HEK293T (cell line): ENCODE results near the gene LIPK.

ENCODE experiments used
- CTCF ChIA-PET: fragments of 350-600 bp; formaldehyde crosslinking; extraction: SDS; loops from one replicate; lab custom pipeline; 2021; ENCODE audit warnings: antibody characterized with exemption, inconsistent platforms; lab: Yijun Ruan, JAX
- POLR2A ChIA-PET: fragments of 350-600 bp; formaldehyde crosslinking; extraction: SDS; loops from one replicate; lab custom pipeline; 2020; ENCODE audit warnings: antibody characterized with exemption, inconsistent platforms; lab: Yijun Ruan, JAX
- DNase-seq: peaks from one replicate; pipeline ENCODE4 v3.0.0; 2012; ENCODE audit warnings: mixed read lengths; ENCODE audit errors: extremely low spot score
- ARNT ChIP-seq: fragments of 450-650 bp; IDR thresholded peaks from 2 replicates; pipeline ENCODE4 v1.6.1; 2017; ENCODE audit warnings: mild to moderate bottlenecking
- BHLHE40 ChIP-seq: fragments of 450-650 bp; IDR thresholded peaks from 2 replicates; pipeline ENCODE4 v1.6.1; 2016; ENCODE audit warnings: mild to moderate bottlenecking, moderate library complexity, borderline replicate concordance
- CTBP1 ChIP-seq: fragments of 450-650 bp; IDR thresholded peaks from 2 replicates; pipeline ENCODE4 v1.6.1; 2016; ENCODE audit warnings: borderline replicate concordance
- ELF4 ChIP-seq: fragments of 450-650 bp; IDR thresholded peaks from 2 replicates; pipeline ENCODE4 v1.6.1; 2017; ENCODE audit warnings: antibody characterized with exemption
- FOXA1 ChIP-seq: fragments of 450-650 bp; IDR thresholded peaks from 2 replicates; pipeline ENCODE4 v1.6.1; 2016; ENCODE audit warnings: mild to moderate bottlenecking
- FOXK2 ChIP-seq: fragments of 450-650 bp; IDR thresholded peaks from 2 replicates; pipeline ENCODE4 v1.6.1; 2016; ENCODE audit warnings: mild to moderate bottlenecking
- FOXM1 ChIP-seq: fragments of 450-650 bp; IDR thresholded peaks from 2 replicates; pipeline ENCODE4 v1.6.1; 2017; ENCODE audit warnings: mild to moderate bottlenecking, borderline replicate concordance
- HDGF ChIP-seq: fragments of 450-650 bp; IDR thresholded peaks from 2 replicates; pipeline ENCODE4 v1.6.1; 2017; ENCODE audit warnings: antibody characterized with exemption, borderline replicate concordance
- L3MBTL2 ChIP-seq: fragments of 450-650 bp; conservative IDR thresholded peaks from 2 replicates; pipeline ENCODE4 v1.6.1; 2016; ENCODE audit warnings: mild to moderate bottlenecking
- LEF1 ChIP-seq: fragments of 450-650 bp; IDR thresholded peaks from 2 replicates; pipeline ENCODE4 v1.6.1; 2017; ENCODE audit warnings: mild to moderate bottlenecking, borderline replicate concordance
- NFRKB ChIP-seq: fragments of 450-650 bp; IDR thresholded peaks from 2 replicates; pipeline ENCODE4 v1.6.1; 2016; ENCODE audit warnings: mild to moderate bottlenecking, moderate library complexity
- SP1 ChIP-seq: fragments of 450-650 bp; IDR thresholded peaks from 2 replicates; pipeline ENCODE4 v1.6.1; 2017
- SUZ12 ChIP-seq: fragments of 450-650 bp; IDR thresholded peaks from 2 replicates; pipeline ENCODE4 v1.6.1; 2016; ENCODE audit warnings: mild to moderate bottlenecking
- TARDBP ChIP-seq: fragments of 450-650 bp; IDR thresholded peaks from 2 replicates; pipeline ENCODE4 v1.6.1; 2016
- ZNF384 ChIP-seq: fragments of 450-650 bp; IDR thresholded peaks from 2 replicates; pipeline ENCODE4 v1.6.1; 2016
- TF ChIP-seq, protein P1 (sequence below): fragments of 450-650 bp; IDR thresholded peaks from 2 replicates; pipeline ENCODE4 v1.6.1; 2016

Gene LIPK

DNA sequence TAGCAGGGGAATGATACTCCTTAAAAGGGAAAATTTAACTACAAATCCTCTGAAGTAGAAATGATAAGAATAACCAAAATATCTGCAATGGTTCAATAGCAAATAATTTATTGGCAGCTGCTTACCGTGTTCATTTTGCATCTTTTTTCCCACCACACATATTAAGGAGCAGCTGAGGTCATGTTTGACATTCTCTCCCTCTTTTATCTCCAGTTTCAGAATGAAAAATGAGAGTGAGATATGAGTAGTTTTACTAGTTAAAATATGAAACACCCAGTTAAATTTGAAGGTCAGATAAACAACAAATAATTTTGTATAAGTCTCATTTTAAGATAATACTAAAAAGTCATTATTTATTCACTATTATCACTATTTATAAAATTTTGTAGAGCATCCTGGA is 56.9 kb downstream of the LIPK start:
- TF ChIP-seq, protein P1, sequence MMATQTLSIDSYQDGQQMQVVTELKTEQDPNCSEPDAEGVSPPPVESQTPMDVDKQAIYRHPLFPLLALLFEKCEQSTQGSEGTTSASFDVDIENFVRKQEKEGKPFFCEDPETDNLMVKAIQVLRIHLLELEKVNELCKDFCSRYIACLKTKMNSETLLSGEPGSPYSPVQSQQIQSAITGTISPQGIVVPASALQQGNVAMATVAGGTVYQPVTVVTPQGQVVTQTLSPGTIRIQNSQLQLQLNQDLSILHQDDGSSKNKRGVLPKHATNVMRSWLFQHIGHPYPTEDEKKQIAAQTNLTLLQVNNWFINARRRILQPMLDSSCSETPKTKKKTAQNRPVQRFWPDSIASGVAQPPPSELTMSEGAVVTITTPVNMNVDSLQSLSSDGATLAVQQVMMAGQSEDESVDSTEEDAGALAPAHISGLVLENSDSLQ: no peak
- TF ChIP-seq CTBP1 (no peak), HDGF (no peak), NFRKB (no peak), LEF1 (no peak), SP1 (no peak), FOXA1 (no peak), FOXK2 (no peak), ZNF384 (no peak), SUZ12 (no peak), BHLHE40 (no peak)
- POLR2A ChIA-PET: no interaction called here
- DNase-seq: no peak
- CTCF ChIA-PET: no interaction called here

DNA sequence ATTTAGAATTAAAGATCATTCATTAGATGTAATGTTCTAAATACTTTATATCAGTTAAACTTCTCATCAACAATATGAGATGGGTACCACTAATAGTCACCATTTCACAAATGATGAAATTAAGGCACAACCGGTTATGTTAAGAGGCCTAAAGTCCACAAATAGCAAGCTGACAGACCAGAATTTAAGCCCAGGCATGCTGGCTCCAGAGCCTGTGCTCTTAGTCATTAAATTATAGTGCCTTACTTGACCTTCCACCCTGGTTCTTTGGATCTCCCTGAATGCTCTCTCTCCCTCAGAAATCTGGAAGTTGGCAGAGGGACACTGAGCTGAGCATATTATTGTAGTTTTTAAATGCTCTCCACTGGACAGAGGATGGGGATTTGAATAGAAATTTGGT is 57.4 kb downstream of the LIPK start:
- no peak for TF ChIP-seq SP1
- TF ChIP-seq HDGF: no peak
- no peak for TF ChIP-seq TARDBP
- TF ChIP-seq FOXK2: no peak
- ChIA-PET CTCF (no interaction called here), POLR2A (no interaction called here)
- DNase-seq: no peak

DNA sequence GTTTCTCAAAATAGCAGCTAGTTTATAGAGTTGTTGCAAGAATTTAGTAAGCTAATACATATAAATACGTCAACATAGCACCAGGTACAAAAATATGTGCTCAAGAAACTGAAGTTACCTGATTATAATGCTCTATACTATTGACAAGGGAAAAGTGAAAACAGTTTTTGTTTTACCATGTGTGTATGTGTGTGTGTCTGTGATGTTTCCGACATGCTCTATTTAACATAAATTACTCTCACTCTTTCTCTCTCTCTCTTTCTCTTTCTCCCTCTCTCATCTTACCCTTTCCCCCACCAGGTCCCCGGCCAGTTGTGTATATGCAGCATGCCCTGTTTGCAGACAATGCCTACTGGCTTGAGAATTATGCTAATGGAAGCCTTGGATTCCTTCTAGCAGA is 58.1 kb downstream of the LIPK start:
- DNase-seq: no peak
- ChIA-PET POLR2A (no interaction called here), CTCF (no interaction called here)
- TF ChIP-seq ZNF384: no peak
- TF ChIP-seq SP1: no peak
- no peak for TF ChIP-seq TARDBP
- TF ChIP-seq FOXA1: no peak
- no peak for TF ChIP-seq FOXK2
- no peak for TF ChIP-seq L3MBTL2
- no peak for TF ChIP-seq SUZ12
- TF ChIP-seq ELF4: no peak
- no peak for TF ChIP-seq NFRKB
- no peak for TF ChIP-seq BHLHE40
- TF ChIP-seq ARNT: no peak
- TF ChIP-seq LEF1: no peak

DNA sequence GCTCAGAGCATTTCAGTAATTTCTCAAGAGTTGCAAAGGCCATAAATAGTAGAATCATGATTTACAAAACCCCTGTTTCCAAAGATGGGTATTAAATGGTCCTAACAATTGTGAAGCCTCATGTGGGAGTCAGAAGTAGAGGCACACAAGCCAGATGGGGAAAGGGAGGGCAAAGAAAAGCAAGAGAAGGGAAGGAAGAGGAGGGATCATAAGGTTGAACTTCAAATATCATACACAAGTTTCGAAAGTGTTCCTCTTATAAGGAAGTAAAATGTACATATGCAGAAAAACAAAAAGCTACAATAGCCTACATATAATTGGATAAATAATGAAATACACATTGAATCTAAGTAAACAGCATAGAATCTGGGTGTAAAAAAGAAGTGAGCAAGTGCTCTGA is 59.8 kb downstream of the LIPK start:
- ChIA-PET CTCF (no interaction called here), POLR2A (no interaction called here)
- DNase-seq: no peak
- TF ChIP-seq SUZ12: no peak
- no peak for TF ChIP-seq TARDBP
- TF ChIP-seq HDGF: no peak
- TF ChIP-seq, protein P1: no peak
- TF ChIP-seq LEF1: no peak
- no peak for TF ChIP-seq ARNT
- TF ChIP-seq ZNF384: no peak
- TF ChIP-seq ELF4: no peak
- TF ChIP-seq FOXA1: no peak
- no peak for TF ChIP-seq SP1
- no peak for TF ChIP-seq BHLHE40
- TF ChIP-seq L3MBTL2: no peak
- no peak for TF ChIP-seq FOXM1
- TF ChIP-seq CTBP1: no peak
- no peak for TF ChIP-seq FOXK2
- no peak for TF ChIP-seq NFRKB

DNA sequence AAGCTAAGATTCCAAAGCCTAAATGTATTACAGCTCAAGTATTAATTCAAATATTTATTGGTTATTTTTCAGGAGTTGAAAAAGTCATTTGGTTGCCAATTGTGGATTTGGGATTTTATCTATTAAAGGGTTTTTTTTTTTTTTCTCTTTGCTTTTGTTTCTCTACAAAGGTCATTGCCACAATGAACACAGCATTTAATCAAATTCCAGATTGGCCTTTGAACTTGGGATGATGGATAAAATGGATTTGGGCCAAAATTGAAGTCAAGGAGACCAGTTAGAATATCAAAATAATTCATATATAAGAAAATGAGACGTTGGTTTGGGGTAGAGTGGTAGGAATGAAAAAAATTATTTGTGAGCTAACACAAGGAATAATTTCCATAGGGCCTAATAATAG is 63.3 kb downstream of the LIPK start:
- POLR2A ChIA-PET: no interaction called here
- no peak for TF ChIP-seq TARDBP
- no peak for TF ChIP-seq ARNT
- CTCF ChIA-PET: no interaction called here
- no peak for DNase-seq

DNA sequence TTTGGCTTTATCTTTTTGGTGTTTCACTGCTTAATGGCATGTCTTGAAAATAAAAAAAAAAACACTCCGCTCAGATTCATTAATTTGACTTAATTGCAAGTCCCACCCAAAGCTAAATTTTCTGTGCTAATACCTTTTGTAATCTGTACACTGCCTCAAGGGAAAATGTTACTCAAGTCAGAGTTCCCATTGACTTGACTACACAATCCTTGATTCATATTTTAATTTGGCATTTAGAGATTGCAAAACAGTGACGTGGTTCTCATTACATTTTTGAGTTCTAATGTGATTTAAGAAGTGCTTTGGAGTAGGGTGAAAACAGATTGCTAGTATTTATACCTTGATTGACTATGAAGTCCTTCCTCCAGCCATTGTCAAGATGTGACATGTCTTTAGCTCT is 75.2 kb downstream of the LIPK start:
- CTCF ChIA-PET: no interaction called here

DNA sequence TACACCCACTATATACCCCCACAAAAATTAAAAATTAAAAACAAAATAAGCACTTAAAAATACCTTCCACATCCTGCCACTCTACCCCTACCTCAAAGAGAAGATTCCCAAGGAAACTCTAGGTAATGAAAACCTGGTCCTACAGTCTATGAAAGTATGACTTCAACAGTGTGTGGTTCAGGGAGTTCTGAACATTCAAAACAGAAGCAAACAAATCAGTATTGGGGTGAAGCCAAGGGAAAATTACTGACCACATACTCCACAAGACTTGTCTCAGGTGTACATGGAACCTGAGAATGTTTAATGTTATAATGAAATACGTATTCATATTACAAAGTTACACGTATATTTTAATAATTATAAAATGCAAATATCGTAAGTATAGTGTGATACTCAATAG is 76.2 kb downstream of the LIPK start:
- TF ChIP-seq FOXM1 (no peak), ARNT (no peak), CTBP1 (no peak), LEF1 (no peak)
- POLR2A ChIA-PET: no interaction called here
- DNase-seq: no peak
- CTCF ChIA-PET: no interaction called here

More for the DNA sequence above, 75.2 kb downstream of the LIPK start:
- no peak for TF ChIP-seq TARDBP
- TF ChIP-seq CTBP1: no peak
- TF ChIP-seq HDGF: no peak
- no peak for TF ChIP-seq SP1
- TF ChIP-seq LEF1: no peak
- no peak for TF ChIP-seq BHLHE40
- TF ChIP-seq, protein P1: no peak
- no peak for TF ChIP-seq FOXM1
- TF ChIP-seq FOXK2: no peak
- TF ChIP-seq ZNF384: no peak
- POLR2A ChIA-PET: no interaction called here
- no peak for DNase-seq
